ENCODE results near the gene RAPGEF2. TPM values are rescaled to one million over a fixed set of nuclear protein-coding genes. Genes with fewer than 3 reads are reported as not detected.
"Not testable (repeated sequence)": the region's sequence is repeated elsewhere in the genome, so short reads cannot be mapped to it uniquely, and the experiment has no call there.

The RAPGEF2 gene
- polyA plus RNA-seq, 1 experiment = 19.6 TPM

DNA sequence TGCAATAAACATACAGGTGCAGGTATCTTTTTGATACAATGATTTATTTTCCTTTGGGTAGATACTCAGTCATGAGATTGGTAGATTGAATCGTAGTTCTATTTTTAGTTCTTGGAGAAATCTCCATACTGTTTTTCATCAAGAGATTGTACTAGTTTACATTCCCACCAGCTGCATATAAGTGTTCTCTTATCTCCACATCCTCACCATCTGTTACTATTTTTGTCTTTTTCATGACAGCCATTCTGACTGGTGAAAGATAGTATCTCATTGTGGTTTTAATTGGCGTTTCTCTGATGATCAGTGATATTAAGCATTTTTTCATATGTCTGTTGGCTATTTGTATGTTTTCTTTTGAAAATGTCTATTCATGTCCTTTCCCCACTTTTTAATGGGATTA lies 202.2 kb downstream of the RAPGEF2 start:
- TF ChIP-seq, protein P1, sequence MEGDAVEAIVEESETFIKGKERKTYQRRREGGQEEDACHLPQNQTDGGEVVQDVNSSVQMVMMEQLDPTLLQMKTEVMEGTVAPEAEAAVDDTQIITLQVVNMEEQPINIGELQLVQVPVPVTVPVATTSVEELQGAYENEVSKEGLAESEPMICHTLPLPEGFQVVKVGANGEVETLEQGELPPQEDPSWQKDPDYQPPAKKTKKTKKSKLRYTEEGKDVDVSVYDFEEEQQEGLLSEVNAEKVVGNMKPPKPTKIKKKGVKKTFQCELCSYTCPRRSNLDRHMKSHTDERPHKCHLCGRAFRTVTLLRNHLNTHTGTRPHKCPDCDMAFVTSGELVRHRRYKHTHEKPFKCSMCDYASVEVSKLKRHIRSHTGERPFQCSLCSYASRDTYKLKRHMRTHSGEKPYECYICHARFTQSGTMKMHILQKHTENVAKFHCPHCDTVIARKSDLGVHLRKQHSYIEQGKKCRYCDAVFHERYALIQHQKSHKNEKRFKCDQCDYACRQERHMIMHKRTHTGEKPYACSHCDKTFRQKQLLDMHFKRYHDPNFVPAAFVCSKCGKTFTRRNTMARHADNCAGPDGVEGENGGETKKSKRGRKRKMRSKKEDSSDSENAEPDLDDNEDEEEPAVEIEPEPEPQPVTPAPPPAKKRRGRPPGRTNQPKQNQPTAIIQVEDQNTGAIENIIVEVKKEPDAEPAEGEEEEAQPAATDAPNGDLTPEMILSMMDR (IDR thresholded peaks at IDR 0.05; ENCODE audit: insufficient read depth, low read depth, low read length) = no peak
- POLR2A ChIA-PET = no interaction called here
- H3K27me3 ChIP-seq (ENCODE audit: control insufficient read depth, insufficient read depth, low read length) = no peaks in the 10 kb centered on the region
- CTCF ChIA-PET = no interaction called here
- DNase-seq (ENCODE audit: low read depth) = no peak
- no peak overlapping the region for H3K4me3 ChIP-seq (ENCODE audit: low read depth, low read length)
- H3K36me3 ChIP-seq (ENCODE audit: control insufficient read depth, insufficient read depth, low read length) = no peaks in the 10 kb centered on the region

GRCh38 chr4:159307929-159308328 lies 205.1 kb downstream of the RAPGEF2 start:
- Histone ChIP-seq H3K4me3 (ENCODE audit: low read depth, low read length) (no peak overlapping the region), H3K36me3 (ENCODE audit: control insufficient read depth, insufficient read depth, low read length) (no peaks in the 10 kb centered on the region), H3K27me3 (ENCODE audit: control insufficient read depth, insufficient read depth, low read length) (no peaks in the 10 kb centered on the region)
- TF ChIP-seq, protein P1 (IDR thresholded peaks at IDR 0.05; ENCODE audit: insufficient read depth, low read depth, low read length) = no peak
- no peak for DNase-seq (ENCODE audit: low read depth)
- ChIA-PET POLR2A (no interaction called here), CTCF (no interaction called here)

DNA sequence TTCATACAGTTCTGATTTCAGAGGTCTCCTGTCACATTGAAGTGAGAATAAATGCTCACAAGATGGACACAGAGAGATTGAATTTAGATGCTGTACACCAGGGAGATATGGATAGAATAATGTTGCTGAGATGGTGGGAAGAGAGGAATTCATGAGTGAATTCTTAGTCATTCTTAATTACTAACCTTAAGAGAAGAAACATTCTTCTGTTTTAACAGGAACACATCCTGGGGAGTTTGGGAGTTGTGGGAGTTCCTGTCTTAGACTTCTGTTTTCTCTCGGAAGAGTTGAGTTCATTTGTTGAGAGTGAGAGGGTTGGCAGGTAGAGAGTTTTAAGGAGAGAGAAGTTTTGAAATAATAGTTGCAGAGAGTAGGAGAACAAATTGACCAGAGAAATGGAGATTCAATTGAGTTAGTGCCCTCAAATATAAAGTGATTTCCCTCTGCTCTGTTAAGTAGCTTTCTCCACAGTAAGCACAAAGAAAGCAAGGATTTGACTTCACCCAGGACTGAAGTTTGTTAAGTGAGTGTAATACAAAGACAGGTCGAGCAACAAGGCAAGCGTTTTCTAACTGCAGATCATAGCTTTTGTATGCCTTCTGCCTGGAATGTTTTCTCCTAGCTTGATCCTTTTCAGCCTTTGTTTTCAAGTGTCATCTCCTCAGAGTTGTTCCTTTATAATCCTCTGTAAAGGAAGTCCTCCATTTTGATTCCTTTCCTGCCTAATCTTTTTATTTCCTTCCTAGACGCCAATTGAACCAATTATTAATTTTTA lies 205.9 kb downstream of the RAPGEF2 start:
- ChIA-PET CTCF (interaction anchor here (1.0 kb wide), 1 partner anchor 14 kb away, joined by 3 read pairs; no protein-coding TSS in a partner anchor), POLR2A (no interaction called here)
- H3K4me3 ChIP-seq (ENCODE audit: low read depth, low read length) = no peak overlapping the region
- peak; percentile 9 for DNase-seq (ENCODE audit: low read depth)
- TF ChIP-seq, protein P1 (IDR thresholded peaks at IDR 0.05; ENCODE audit: insufficient read depth, low read depth, low read length) = no peak
- no peaks in the 10 kb centered on the region for H3K36me3 ChIP-seq (ENCODE audit: control insufficient read depth, insufficient read depth, low read length)
- no peaks in the 10 kb centered on the region for H3K27me3 ChIP-seq (ENCODE audit: control insufficient read depth, insufficient read depth, low read length)

- H3K4me3 ChIP-seq (ENCODE audit: low read depth, low read length) = no peak overlapping the region
- DNase-seq (ENCODE audit: low read depth) = no peak
- peaks cover 1% of the 10 kb centered on the region; the same call in 1 of the 2 replicates for H3K36me3 ChIP-seq (ENCODE audit: control insufficient read depth, insufficient read depth, low read length)
- no peaks in the 10 kb centered on the region for H3K27me3 ChIP-seq (ENCODE audit: control insufficient read depth, insufficient read depth, low read length)
- CTCF ChIA-PET = no interaction called here
- POLR2A ChIA-PET = no interaction called here
- TF ChIP-seq, protein P1 (IDR thresholded peaks at IDR 0.05; ENCODE audit: insufficient read depth, low read depth, low read length) = no peak
These were observed 209.4 kb downstream of the RAPGEF2 start for GRCh38 chr4:159312236-159312635.

DNA sequence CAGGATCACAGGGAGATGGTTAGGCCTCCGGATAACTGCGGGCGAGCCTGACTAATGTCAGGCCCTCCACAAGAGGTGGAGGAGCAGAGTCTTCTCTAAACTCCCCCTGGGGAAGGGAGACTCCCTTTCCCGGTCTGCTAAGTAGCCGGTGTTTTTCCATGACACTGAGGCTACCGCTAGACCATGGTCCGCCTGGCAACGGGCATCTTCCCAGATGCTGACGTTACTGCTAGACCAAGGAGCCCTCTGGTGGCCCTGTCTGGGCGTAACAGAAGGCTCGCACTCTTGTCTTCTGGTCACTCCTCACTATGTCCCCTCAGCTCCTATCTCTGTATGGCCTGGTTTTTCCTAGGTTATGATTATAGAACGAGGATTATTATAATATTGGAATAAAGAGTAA lies 213.0 kb downstream of the RAPGEF2 start:
- TF ChIP-seq, protein P1 (IDR thresholded peaks at IDR 0.05; ENCODE audit: insufficient read depth, low read depth, low read length) = 0 out of 2 replicates have a peak, but pooled peaks have one; percentile 4
- POLR2A ChIA-PET; CTCF ChIA-PET; H3K36me3 ChIP-seq (ENCODE audit: control insufficient read depth, insufficient read depth, low read length); H3K27me3 ChIP-seq (ENCODE audit: control insufficient read depth, insufficient read depth, low read length); DNase-seq (ENCODE audit: low read depth); H3K4me3 ChIP-seq (ENCODE audit: low read depth, low read length): not testable (repeated sequence)
